Thyroid gland (tissue), 4 donors: ENCODE results near the gene CD93. TPM values are rescaled to one million over a fixed set of nuclear protein-coding genes. Genes with fewer than 3 reads are reported as not detected.

Source experiments
- DNase-seq, 2 donors: peaks; one replicate each; pipeline ENCODE4 v3.0.0-alpha.2; 2019
- H3K27ac ChIP-seq, 3 donors: fragments of 200-600 bp; sonication (generic); 1 replicate in 2 of 3; 2 replicates in 1 of 3; pipeline ENCODE4 v1.5.1; 2016 to 2019; ENCODE audit warnings: mild to moderate bottlenecking in 1 of 3, moderate library complexity in 1 of 3
- H3K27me3 ChIP-seq: fragments of 200-600 bp; sonication (generic); one replicate; pipeline ENCODE4 v1.5.1; 2019
- H3K36me3 ChIP-seq, 2 donors: fragments of 200-600 bp; sonication (generic); one replicate each; pipeline ENCODE4 v1.5.1; 2016 to 2019
- H3K4me1 ChIP-seq, 2 donors: fragments of 200-600 bp; sonication (generic); one replicate each; pipeline ENCODE4 v1.5.1; 2017 to 2019
- H3K4me3 ChIP-seq, 3 donors: fragments of 200-600 bp; sonication (generic); replicated peaks in 1 of 3; 1 replicate in 2 of 3; 2 replicates in 1 of 3; pipeline ENCODE4 v1.5.1; 2016; ENCODE audit warnings: mild to moderate bottlenecking in 1 of 3
- H3K9me3 ChIP-seq: fragments of 200-600 bp; sonication (generic); one replicate; pipeline ENCODE4 v1.5.1; 2017
- CTCF ChIP-seq, 6 experiments: fragments of 200-600 bp in 3 of 6; fragments of 450-650 bp in 3 of 6; sonication (generic) in 3 of 6; IDR thresholded peaks; one replicate each; pipeline ENCODE4 v1.5.1; 2016 to 2019; ENCODE audit warnings: antibody characterized with exemption in 6 of 6, mild to moderate bottlenecking in 2 of 6, inconsistent platforms in 1 of 6, moderate library complexity in 1 of 6
- POLR2A ChIP-seq, 2 donors: fragments of 450-650 bp; IDR thresholded peaks; one replicate each; pipeline ENCODE4 v1.6.1; 2017; ENCODE audit warnings: antibody characterized with exemption in 2 of 2, mild to moderate bottlenecking in 2 of 2, moderate library complexity in 1 of 2
- WGBS, 2 donors: methylation state at CpG; one replicate each; pipeline ENCODE4 v1.1.5; 2017; 5-methylcytosine and 5-hydroxymethylcytosine counted together
- intact Hi-C: fragments of 100-400 bp; cut with DNase I; formaldehyde crosslinking; loops from one replicate; pipeline ENCODE4 v1.15.1; 2023
- total RNA-seq, 4 donors: library from RNA; depleted of rRNA; stranded (reverse); fragments of >200 nt; gene quantifications; one replicate each; pipeline ENCODE4 v1.2.3, GENCODE V29; 2016

The CD93 gene
- total RNA-seq, 4 donors from 2014 or later, result 13.6 to 53.8 (median 24.0) TPM

- WGBS, 2 donors, result 11 to 15% methylated on average over 31 to 45 of the region's 46 CpGs
- peak in 5 of 6 experiments; percentile 19 to 57 (median 46) for TF ChIP-seq CTCF (IDR thresholded peaks at IDR 0.05)
- no peak for TF ChIP-seq POLR2A (IDR thresholded peaks at IDR 0.05)
- peak; percentile 55 to 66 for DNase-seq
- Histone ChIP-seq H3K36me3 (no peaks in the 10 kb centered on the region), H3K9me3 (no peaks in the 10 kb centered on the region), H3K27ac (peak overlapping the region; percentile 23 to 88 (median 85)), H3K27me3 (no peaks in the 10 kb centered on the region), H3K4me1 (peaks cover 23 to 42% of the 10 kb centered on the region in 2 donors), H3K4me3 (peak overlapping the region in 2 of 3 donors; percentile 12 to 53)
- intact Hi-C loops, result no loop called here
Observed at GRCh38 chr20:23050847-23051627, 35.1 kb downstream of the CD93 start.

GRCh38 chr20:23050076-23050838 is 35.9 kb downstream of the CD93 start:
- intact Hi-C loops, result no loop called here
- H3K4me1 ChIP-seq, result peaks cover 24 to 47% of the 10 kb centered on the region in 2 donors
- peak; percentile 44 to 59 for DNase-seq
- no peaks in the 10 kb centered on the region for H3K36me3 ChIP-seq
- 1 to 3% methylated on average over 7 to 38 of the region's 48 CpGs for WGBS, 2 donors
- H3K4me3 ChIP-seq, result peak overlapping the region in 2 of 3 donors; percentile 26 to 53
- H3K27me3 ChIP-seq, result no peaks in the 10 kb centered on the region
- no peaks in the 10 kb centered on the region for H3K9me3 ChIP-seq
- TF ChIP-seq POLR2A (IDR thresholded peaks at IDR 0.05) (no peak), CTCF (IDR thresholded peaks at IDR 0.05) (no peak)
- peak overlapping the region; percentile 57 to 88 (median 85) for H3K27ac ChIP-seq

- peaks cover 24 to 47% of the 10 kb centered on the region in 2 donors for H3K4me1 ChIP-seq
- WGBS, 2 donors, result 0 to 1% methylated on average over 11 to 28 of the region's 79 CpGs
- H3K36me3 ChIP-seq, result no peaks in the 10 kb centered on the region
- peak within 1 kb of the TSS; percentile 57 to 88 (median 85) for H3K27ac ChIP-seq
- TF ChIP-seq POLR2A (IDR thresholded peaks at IDR 0.05), result peak; percentile 54 to 69
- no peak for TF ChIP-seq CTCF (IDR thresholded peaks at IDR 0.05)
- peak; percentile 61 to 69 for DNase-seq
- H3K27me3 ChIP-seq, result no peaks in the 10 kb centered on the region
- H3K4me3 ChIP-seq, result peak within 1 kb of the TSS in 2 of 3 donors; percentile 29 to 53
- intact Hi-C loops, result loop anchor here (10.0 kb wide), 1 partner anchor 295 kb away; no protein-coding TSS in a partner anchor
- no peaks in the 10 kb centered on the region for H3K9me3 ChIP-seq
Observed at GRCh38 chr20:23049201-23050075, 36.7 kb downstream of the CD93 start, which contains the start of gene THBD. TSS of gene THBD (minus strand) at chr20:23049672. CDS start at chr20:23049504, 168 bp downstream.

- no peaks in the 10 kb centered on the region for H3K27me3 ChIP-seq
- H3K9me3 ChIP-seq, result no peaks in the 10 kb centered on the region
- intact Hi-C loops, result loop anchor here (10.0 kb wide), 1 partner anchor 296 kb away; no protein-coding TSS in a partner anchor
- peak; percentile 88 to 89 for DNase-seq
- H3K27ac ChIP-seq, result peak overlapping the region; percentile 57 to 88 (median 85)
- no peaks in the 10 kb centered on the region for H3K36me3 ChIP-seq
- WGBS, 2 donors, result 3 to 35% methylated on average over 2 to 30 of the region's 92 CpGs
- TF ChIP-seq POLR2A (IDR thresholded peaks at IDR 0.05), result no peak
- peak in 4 of 6 experiments; percentile 20 to 52 (median 34) for TF ChIP-seq CTCF (IDR thresholded peaks at IDR 0.05)
- peak overlapping the region in 2 of 3 donors; percentile 29 to 53 for H3K4me3 ChIP-seq
- peaks cover 24 to 47% of the 10 kb centered on the region in 2 donors for H3K4me1 ChIP-seq
Observed at GRCh38 chr20:23048283-23049200, 37.6 kb downstream of the CD93 start.
